Measurements from ENCODE around the gene IFNLR1.
A peak's percentile ranks its signal among the peaks of the same experiment; 100 is the strongest.

The IFNLR1 gene

GRCh38 chr1:24113641-24114033 lies 73.5 kb downstream of the IFNLR1 start:
- intact Hi-C loops (cut with DNase I): no loop called here
- no peak for DNase-seq

- intact Hi-C loops (cut with DNase I): no loop called here
- DNase-seq: peak in 40 of 42 donors; percentile 10 to 73 (median 46)
Measured at GRCh38 chr1:24111996-24112779, 74.9 kb downstream of the IFNLR1 start, which contains the start of gene MYOM3. TSS of gene MYOM3 (minus strand) at chr1:24112135. CDS start at chr1:24108636, 3,499 bp downstream.

- no peak for DNase-seq
- intact Hi-C loops (cut with DNase I): no loop called here
Measured at GRCh38 chr1:24111262-24111995, 75.7 kb downstream of the IFNLR1 start.

GRCh38 chr1:24110642-24111261 lies 76.3 kb downstream of the IFNLR1 start:
- DNase-seq: no peak
- intact Hi-C loops (cut with DNase I): no loop called here

- intact Hi-C loops (cut with DNase I): no loop called here
Measured at GRCh38 chr1:24109686-24110475, 77.2 kb downstream of the IFNLR1 start.

GRCh38 chr1:24109166-24109483 lies 78.0 kb downstream of the IFNLR1 start:
- intact Hi-C loops (cut with DNase I): no loop called here
- DNase-seq: no peak

More at GRCh38 chr1:24109686-24110475, 77.2 kb downstream of the IFNLR1 start:
- no peak for DNase-seq

- intact Hi-C loops (cut with DNase I): no loop called here
Measured at GRCh38 chr1:24108334-24109165, 78.5 kb downstream of the IFNLR1 start.

GRCh38 chr1:24107462-24108138 lies 79.5 kb downstream of the IFNLR1 start:
- no peak for DNase-seq
- intact Hi-C loops (cut with DNase I): no loop called here

More at GRCh38 chr1:24108334-24109165, 78.5 kb downstream of the IFNLR1 start:
- no peak for DNase-seq

GRCh38 chr1:24105368-24106160 lies 81.5 kb downstream of the IFNLR1 start:
- intact Hi-C loops (cut with DNase I): no loop called here

GRCh38 chr1:24104854-24105253 lies 82.2 kb downstream of the IFNLR1 start:
- intact Hi-C loops (cut with DNase I): no loop called here
- no peak for DNase-seq

More at GRCh38 chr1:24105368-24106160, 81.5 kb downstream of the IFNLR1 start:
- no peak for DNase-seq
